ENCODE results near the gene TPRG1.

GRCh38 chr3:189143771-189144170, 28.0 kb upstream of the TPRG1 start:
- TF ChIP-seq, protein P1, sequence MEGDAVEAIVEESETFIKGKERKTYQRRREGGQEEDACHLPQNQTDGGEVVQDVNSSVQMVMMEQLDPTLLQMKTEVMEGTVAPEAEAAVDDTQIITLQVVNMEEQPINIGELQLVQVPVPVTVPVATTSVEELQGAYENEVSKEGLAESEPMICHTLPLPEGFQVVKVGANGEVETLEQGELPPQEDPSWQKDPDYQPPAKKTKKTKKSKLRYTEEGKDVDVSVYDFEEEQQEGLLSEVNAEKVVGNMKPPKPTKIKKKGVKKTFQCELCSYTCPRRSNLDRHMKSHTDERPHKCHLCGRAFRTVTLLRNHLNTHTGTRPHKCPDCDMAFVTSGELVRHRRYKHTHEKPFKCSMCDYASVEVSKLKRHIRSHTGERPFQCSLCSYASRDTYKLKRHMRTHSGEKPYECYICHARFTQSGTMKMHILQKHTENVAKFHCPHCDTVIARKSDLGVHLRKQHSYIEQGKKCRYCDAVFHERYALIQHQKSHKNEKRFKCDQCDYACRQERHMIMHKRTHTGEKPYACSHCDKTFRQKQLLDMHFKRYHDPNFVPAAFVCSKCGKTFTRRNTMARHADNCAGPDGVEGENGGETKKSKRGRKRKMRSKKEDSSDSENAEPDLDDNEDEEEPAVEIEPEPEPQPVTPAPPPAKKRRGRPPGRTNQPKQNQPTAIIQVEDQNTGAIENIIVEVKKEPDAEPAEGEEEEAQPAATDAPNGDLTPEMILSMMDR (IDR thresholded peaks at IDR 0.05; ENCODE audit: low read depth, low read length, poor library complexity, severe bottlenecking) = no peak
- no peak for TF ChIP-seq EZH2phosphoT487 (IDR thresholded peaks at IDR 0.05; ENCODE audit: borderline replicate concordance, low read length)

Data from DOHH2 (cell line).